Stomach (tissue), 4 donors: Measurements from ENCODE around the gene F7.
"Not testable (repeated sequence)": the region's sequence is repeated elsewhere in the genome, so short reads cannot be mapped to it uniquely, and the experiment has no call there.

ENCODE experiments used
- CTCF ChIP-seq, 7 experiments: fragments of 450-650 bp in 4 of 7; fragments of 200-600 bp in 3 of 7; sonication (generic) in 3 of 7; IDR thresholded peaks; one replicate each; pipeline ENCODE4 v1.5.1; 2016 to 2019; ENCODE audit warnings: antibody characterized with exemption in 7 of 7, control low read depth in 2 of 7, mild to moderate bottlenecking in 1 of 7
- POLR2A ChIP-seq, 4 donors: fragments of 450-650 bp; IDR thresholded peaks; one replicate each; pipeline ENCODE4 v1.6.1; 2016; ENCODE audit warnings: antibody characterized with exemption in 4 of 4, control low read depth in 2 of 4, mild to moderate bottlenecking in 1 of 4, moderate library complexity in 1 of 4
- POLR2AphosphoS5 ChIP-seq, 3 donors: sonication (generic); formaldehyde crosslinking; IDR thresholded peaks; one replicate each; pipeline ENCODE4 v1.6.1; 2016; ENCODE audit warnings: antibody characterized with exemption in 3 of 3

GRCh38 chr13:113079781-113080080 is 25.9 kb upstream of the F7 start:
- not testable (repeated sequence) for TF ChIP-seq CTCF, POLR2A, POLR2AphosphoS5 (IDR thresholded peaks at IDR 0.05)
